ENCODE measurements around the gene NAV2.

Gene NAV2

GRCh38 chr11:19968860-19969259 is 256.2 kb downstream of the NAV2 start:
- no peak for DNase-seq (ENCODE audit: low read depth, low spot score)

- no peak for DNase-seq (ENCODE audit: low read depth, low spot score)
Measured at GRCh38 chr11:19970944-19971343, 258.3 kb downstream of the NAV2 start.

GRCh38 chr11:19972091-19972490 is 259.5 kb downstream of the NAV2 start:
- DNase-seq (ENCODE audit: low read depth, low spot score), result no peak

GRCh38 chr11:19972651-19973050 is 260.0 kb downstream of the NAV2 start:
- no peak for DNase-seq (ENCODE audit: low read depth, low spot score)

- no peak for DNase-seq (ENCODE audit: low read depth, low spot score)
Measured at GRCh38 chr11:19973136-19973635, 260.5 kb downstream of the NAV2 start.

- no peak for DNase-seq (ENCODE audit: low read depth, low spot score)
Measured at GRCh38 chr11:19974886-19975285, 262.2 kb downstream of the NAV2 start.

GRCh38 chr11:19975414-19975990 is 262.9 kb downstream of the NAV2 start:
- no peak for DNase-seq (ENCODE audit: low read depth, low spot score)

- DNase-seq (ENCODE audit: low read depth, low spot score), result no peak
Measured at GRCh38 chr11:19976281-19976941, 263.8 kb downstream of the NAV2 start.

GRCh38 chr11:19977941-19978340 is 265.3 kb downstream of the NAV2 start:
- no peak for DNase-seq (ENCODE audit: low read depth, low spot score)

GRCh38 chr11:19978668-19979518 is 266.3 kb downstream of the NAV2 start:
- DNase-seq (ENCODE audit: low read depth, low spot score), result no peak

- no peak for DNase-seq (ENCODE audit: low read depth, low spot score)
Measured at GRCh38 chr11:19979519-19979845, 266.8 kb downstream of the NAV2 start.

GRCh38 chr11:19980388-19980787 is 267.8 kb downstream of the NAV2 start:
- no peak for DNase-seq (ENCODE audit: low read depth, low spot score)

GRCh38 chr11:19980957-19981669 is 268.5 kb downstream of the NAV2 start:
- DNase-seq (ENCODE audit: low read depth, low spot score), result no peak

GRCh38 chr11:19982774-19983495 is 270.3 kb downstream of the NAV2 start:
- DNase-seq (ENCODE audit: low read depth, low spot score), result no peak

GRCh38 chr11:19984048-19984742 is 271.6 kb downstream of the NAV2 start:
- no peak for DNase-seq (ENCODE audit: low read depth, low spot score)

- no peak for DNase-seq (ENCODE audit: low read depth, low spot score)
Measured at GRCh38 chr11:19985111-19985510, 272.5 kb downstream of the NAV2 start.

- no peak for DNase-seq (ENCODE audit: low read depth, low spot score)
Measured at GRCh38 chr11:19987331-19987801, 274.7 kb downstream of the NAV2 start.

- peak; percentile 56 for DNase-seq (ENCODE audit: low read depth, low spot score)
Measured at GRCh38 chr11:19988598-19988997, 276.0 kb downstream of the NAV2 start.

- DNase-seq (ENCODE audit: low read depth, low spot score), result no peak
Measured at GRCh38 chr11:19989191-19989590, 276.6 kb downstream of the NAV2 start.

GRCh38 chr11:19992162-19992561 is 279.5 kb downstream of the NAV2 start:
- no peak for DNase-seq (ENCODE audit: low read depth, low spot score)

- DNase-seq (ENCODE audit: low read depth, low spot score), result no peak
Measured at GRCh38 chr11:19992998-19993397, 280.4 kb downstream of the NAV2 start.

Data from iPS DF 19.7 (cell line).